Stimulated activated CD4-positive, alpha-beta T cell treated with anti-CD3 and anti-CD28 coated beads, Interleukin-15, amount 100 ng/mL, for 48 hours (primary cell): ENCODE data around the gene PRKCA.
"Not testable (repeated sequence)": the region's sequence is repeated elsewhere in the genome, so short reads cannot be mapped to it uniquely, and the experiment has no call there.

Experiments
- DNase-seq, 2 donors: peaks; one replicate each; pipeline ENCODE4 v3.0.0-alpha.2; 2020; ENCODE audit warnings: low read depth in 2 of 2

PRKCA gene

GRCh38 chr17:66682283-66682682 lies 379.9 kb downstream of the PRKCA start:
- DNase-seq: no peak

- DNase-seq: no peak
These were observed 381.8 kb downstream of the PRKCA start for GRCh38 chr17:66684261-66684660.

GRCh38 chr17:66684731-66685130 lies 382.3 kb downstream of the PRKCA start:
- no peak for DNase-seq

- no peak for DNase-seq
These were observed 384.2 kb downstream of the PRKCA start for GRCh38 chr17:66686601-66687000.

- no peak for DNase-seq
These were observed 385.3 kb downstream of the PRKCA start for GRCh38 chr17:66687570-66688284.

- DNase-seq: no peak
These were observed 386.8 kb downstream of the PRKCA start for GRCh38 chr17:66689221-66689620.

- no peak for DNase-seq
These were observed 387.8 kb downstream of the PRKCA start for GRCh38 chr17:66690166-66690565.

GRCh38 chr17:66691644-66692420 lies 389.4 kb downstream of the PRKCA start:
- DNase-seq: no peak

- DNase-seq: no peak
These were observed 389.9 kb downstream of the PRKCA start for GRCh38 chr17:66692421-66692690.

GRCh38 chr17:66695098-66695497 lies 392.7 kb downstream of the PRKCA start:
- no peak for DNase-seq

GRCh38 chr17:66698270-66698669 lies 395.9 kb downstream of the PRKCA start:
- DNase-seq: no peak

GRCh38 chr17:66701462-66701861 lies 399.0 kb downstream of the PRKCA start:
- no peak for DNase-seq

GRCh38 chr17:66702106-66702936 lies 399.9 kb downstream of the PRKCA start:
- no peak for DNase-seq

GRCh38 chr17:66704858-66705520 lies 402.6 kb downstream of the PRKCA start:
- DNase-seq: no peak

GRCh38 chr17:66706851-66707450 lies 404.5 kb downstream of the PRKCA start:
- DNase-seq: no peak

GRCh38 chr17:66711401-66711800 lies 409.0 kb downstream of the PRKCA start:
- DNase-seq: no peak

GRCh38 chr17:66711881-66712321 lies 409.5 kb downstream of the PRKCA start:
- no peak for DNase-seq

GRCh38 chr17:66712453-66712852 lies 410.0 kb downstream of the PRKCA start:
- no peak for DNase-seq

GRCh38 chr17:66713021-66713532 lies 410.7 kb downstream of the PRKCA start:
- not testable (repeated sequence) for DNase-seq

- DNase-seq: no peak
These were observed 411.2 kb downstream of the PRKCA start for GRCh38 chr17:66713533-66714042.
